Astrocyte of the cerebellum (primary cell): ENCODE results near the gene MAPK10.

Experiments used
- DNase-seq: peaks from one replicate; pipeline ENCODE4 v3.0.0-alpha.2; 2011; ENCODE audit warnings: low read depth
- H3K4me3 ChIP-seq: 2 replicates; pipeline ENCODE4 v1.5.1; 2011; ENCODE audit warnings: mild to moderate bottlenecking, low read depth, low read length, moderate library complexity
- in situ Hi-C: cut with HindIII; loops from 2 replicates; pipeline ENCODE4 v1.10.0; 2017; ENCODE audit warnings: low sequenced_read_pairs
- TF ChIP-seq, protein P1 (sequence below): IDR thresholded peaks from 2 replicates; pipeline ENCODE4 v1.5.1; 2012; ENCODE audit warnings: low read length, low read depth, moderate library complexity, mild to moderate bottlenecking; ENCODE audit errors: missing control alignments

The MAPK10 gene

GRCh38 chr4:86389664-86390063 is 29.8 kb upstream of the MAPK10 start:
- no peak for DNase-seq

DNA sequence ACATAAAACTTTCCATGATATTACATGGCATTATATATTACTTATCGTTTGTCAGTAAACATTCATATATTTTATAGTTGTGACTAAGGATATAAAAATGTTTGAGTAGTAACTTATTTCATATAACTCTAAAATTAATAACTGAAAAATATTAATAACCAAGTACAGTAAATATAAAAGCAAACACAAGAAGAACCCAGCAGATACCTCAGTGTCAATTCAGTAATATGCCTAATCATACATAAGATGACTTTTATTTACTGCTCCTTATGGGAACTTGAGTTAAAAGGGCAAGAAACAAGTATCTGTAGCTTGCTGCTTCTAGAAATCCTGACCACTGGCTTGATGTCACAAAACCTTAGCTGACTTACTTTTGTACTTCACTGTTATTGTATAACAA is 28.4 kb upstream of the MAPK10 start:
- DNase-seq = no peak
- TF ChIP-seq, protein P1, sequence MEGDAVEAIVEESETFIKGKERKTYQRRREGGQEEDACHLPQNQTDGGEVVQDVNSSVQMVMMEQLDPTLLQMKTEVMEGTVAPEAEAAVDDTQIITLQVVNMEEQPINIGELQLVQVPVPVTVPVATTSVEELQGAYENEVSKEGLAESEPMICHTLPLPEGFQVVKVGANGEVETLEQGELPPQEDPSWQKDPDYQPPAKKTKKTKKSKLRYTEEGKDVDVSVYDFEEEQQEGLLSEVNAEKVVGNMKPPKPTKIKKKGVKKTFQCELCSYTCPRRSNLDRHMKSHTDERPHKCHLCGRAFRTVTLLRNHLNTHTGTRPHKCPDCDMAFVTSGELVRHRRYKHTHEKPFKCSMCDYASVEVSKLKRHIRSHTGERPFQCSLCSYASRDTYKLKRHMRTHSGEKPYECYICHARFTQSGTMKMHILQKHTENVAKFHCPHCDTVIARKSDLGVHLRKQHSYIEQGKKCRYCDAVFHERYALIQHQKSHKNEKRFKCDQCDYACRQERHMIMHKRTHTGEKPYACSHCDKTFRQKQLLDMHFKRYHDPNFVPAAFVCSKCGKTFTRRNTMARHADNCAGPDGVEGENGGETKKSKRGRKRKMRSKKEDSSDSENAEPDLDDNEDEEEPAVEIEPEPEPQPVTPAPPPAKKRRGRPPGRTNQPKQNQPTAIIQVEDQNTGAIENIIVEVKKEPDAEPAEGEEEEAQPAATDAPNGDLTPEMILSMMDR = no peak
- in situ Hi-C loops = no loop called here
- H3K4me3 ChIP-seq = no peak overlapping the region

More at GRCh38 chr4:86389664-86390063, 29.8 kb upstream of the MAPK10 start:
- TF ChIP-seq, protein P1 = no peak
- no peak overlapping the region for H3K4me3 ChIP-seq
- in situ Hi-C loops = no loop called here

DNA sequence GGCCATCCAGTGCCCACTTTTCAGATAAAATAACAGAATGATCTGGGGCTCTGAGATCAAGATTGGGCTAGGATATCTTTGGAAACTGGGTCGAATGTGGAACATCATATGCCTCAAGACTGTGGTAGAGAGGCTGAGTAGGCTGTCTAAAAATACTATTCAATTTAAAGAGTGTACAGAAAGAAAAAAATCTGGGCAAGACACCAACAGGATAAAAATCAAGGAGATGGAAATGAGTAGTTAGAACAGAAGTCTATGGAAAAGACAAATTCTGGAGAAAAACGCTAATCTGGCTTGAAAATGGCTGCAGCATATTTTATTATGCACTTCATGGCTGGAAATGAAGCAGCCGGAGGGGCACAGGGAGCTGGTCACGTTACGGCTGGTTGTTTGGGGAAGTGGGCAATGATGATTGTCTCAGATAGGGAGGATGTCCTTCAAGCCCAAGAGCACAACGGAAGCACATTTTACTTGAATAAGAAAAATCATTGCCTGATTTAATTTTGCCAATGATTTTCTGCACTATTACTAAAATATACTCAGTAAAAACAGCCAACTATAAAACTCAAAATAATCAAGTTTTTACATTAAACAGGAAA is 27.1 kb upstream of the MAPK10 start:
- TF ChIP-seq, protein P1 = no peak
- no peak overlapping the region for H3K4me3 ChIP-seq
- in situ Hi-C loops = no loop called here
- no peak for DNase-seq

DNA sequence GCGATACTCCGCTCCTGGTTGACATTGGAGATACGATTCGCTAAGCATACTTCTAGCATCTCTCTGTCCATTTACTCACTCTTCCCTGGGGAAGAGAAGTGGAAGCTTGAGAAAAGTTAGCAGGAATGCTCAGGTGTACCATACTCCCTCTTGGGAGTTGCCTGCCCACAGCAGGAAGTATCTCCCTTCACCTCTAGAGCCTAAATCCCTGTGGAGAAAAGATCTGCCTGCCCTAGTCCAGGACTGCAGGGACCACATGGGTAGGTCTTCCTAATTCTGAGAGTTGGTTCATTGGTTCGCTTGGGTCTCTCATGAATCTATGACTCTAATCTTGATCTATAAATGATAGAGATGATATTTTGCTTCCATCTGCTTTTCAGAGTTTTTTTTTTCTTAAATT is 26.3 kb upstream of the MAPK10 start:
- in situ Hi-C loops = no loop called here

GRCh38 chr4:86381431-86381830 is 21.6 kb upstream of the MAPK10 start:
- in situ Hi-C loops = loop anchor here (5.0 kb wide), 1 partner anchor 99 kb away; no protein-coding TSS in a partner anchor
- no peak overlapping the region for H3K4me3 ChIP-seq
- DNase-seq = no peak
- TF ChIP-seq, protein P1 = no peak

More for the DNA sequence above, 26.3 kb upstream of the MAPK10 start:
- H3K4me3 ChIP-seq = no peak overlapping the region
- TF ChIP-seq, protein P1 = no peak
- DNase-seq = no peak

DNA sequence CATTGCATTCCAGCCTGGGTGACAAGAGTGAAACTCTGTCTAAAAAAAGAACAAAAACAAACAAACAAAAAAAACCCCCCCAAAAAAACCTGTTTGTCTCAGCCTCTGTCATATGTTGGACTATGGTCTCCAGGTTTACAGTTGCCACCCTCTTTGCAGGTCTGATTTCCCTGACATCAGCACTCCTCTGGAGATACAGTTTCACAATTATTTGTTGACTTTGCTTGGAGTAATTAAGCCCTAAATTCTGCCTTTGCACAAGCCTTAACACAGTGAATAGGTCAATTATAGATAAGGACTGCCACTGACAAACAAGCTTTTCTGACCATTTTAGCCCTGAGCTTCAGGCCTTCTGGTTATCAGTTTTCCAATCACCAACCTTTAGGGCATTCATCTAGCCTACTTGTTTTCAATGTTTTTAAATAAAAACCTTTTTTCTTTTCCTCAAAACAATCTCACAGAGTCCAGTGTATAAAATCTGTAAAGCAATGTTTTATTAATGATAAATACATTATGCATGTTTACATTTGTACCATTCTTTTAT is 20.4 kb upstream of the MAPK10 start:
- in situ Hi-C loops = loop anchor here (5.0 kb wide), 1 partner anchor 98 kb away; no protein-coding TSS in a partner anchor
- TF ChIP-seq, protein P1 = no peak

More for the DNA sequence above, 20.4 kb upstream of the MAPK10 start:
- no peak for DNase-seq
- H3K4me3 ChIP-seq = no peak overlapping the region
